ENCODE measurements around the gene CRLF3. TPM values are rescaled to one million over a fixed set of nuclear protein-coding genes. Genes with fewer than 3 reads are reported as not detected.

The CRLF3 gene
- polyA plus RNA-seq, 1 of the 3 experiments (the other 2 are of a cell fraction) = 10.9 TPM

- TF ChIP-seq RAD21 (IDR thresholded peaks at IDR 0.05; ENCODE audit: low read length) = no peak
- TF ChIP-seq EP300 (IDR thresholded peaks at IDR 0.05; ENCODE audit: borderline replicate concordance in 1 of 2, low read depth in 1 of 2, low read length in 1 of 2) = no peak
- TF ChIP-seq SMC3 (IDR thresholded peaks at IDR 0.05; ENCODE audit: low read depth, low read length) = no peak
- TF ChIP-seq SIN3A (IDR thresholded peaks at IDR 0.05; ENCODE audit: borderline replicate concordance, low read depth, low read length) = no peak
- TF ChIP-seq PBX3 (IDR thresholded peaks at IDR 0.05) = no peak
- TF ChIP-seq RCOR1 (IDR thresholded peaks at IDR 0.05; ENCODE audit: low read length) = no peak
- no peak for TF ChIP-seq CHD2 (IDR thresholded peaks at IDR 0.05; ENCODE audit: low read length, partially characterized antibody)
- no peak for TF ChIP-seq FOSL2 (IDR thresholded peaks at IDR 0.05; ENCODE audit: borderline replicate concordance, low read depth)
These were observed 16.6 kb downstream of the CRLF3 start (continued) for GRCh38 chr17:30807896-30808295.

GRCh38 chr17:30805944-30806456 is 18.5 kb downstream of the CRLF3 start:
- Histone ChIP-seq H4K20me1 (ENCODE audit: insufficient read depth) (no peaks in the 10 kb centered on the region), H3K27me3 (ENCODE audit: insufficient read depth) (no peaks in the 10 kb centered on the region), H3K4me3 (ENCODE audit: low read depth in 2 of 2, low read length in 1 of 2) (no peak overlapping the region), H3K4me2 (no peak overlapping the region), H3K4me1 (ENCODE audit: control insufficient read depth in 1 of 2, insufficient read depth in 2 of 2, low read depth in 1 of 2, low read length in 1 of 2) (0 out of 4 replicates have a peak, but pooled peaks cover 0 to 6% of the 10 kb centered on the region in 2 experiments), H3F3A (replicated peaks; ENCODE audit: insufficient read depth) (no peaks in the 10 kb centered on the region), H3K9me2 (no peaks in the 10 kb centered on the region), H3K9ac (no peak overlapping the region), H2AFZ (ENCODE audit: low read depth) (no peak overlapping the region), H3K9me3 (no peaks in the 10 kb centered on the region), H3K36me3 (replicated peaks in 1 of 2; ENCODE audit: control insufficient read depth in 1 of 2, insufficient read depth in 2 of 2, low read length in 1 of 2) (peaks cover 6 to 35% of the 10 kb centered on the region in 2 experiments), H3K27ac (ENCODE audit: low read depth in 2 of 2, low read length in 1 of 2) (no peak overlapping the region), H3K79me2 (ENCODE audit: insufficient read depth) (peaks cover 63% of the 10 kb centered on the region)
- no peak for DNase-seq
- POLR2A ChIA-PET = no interaction called here
- TF ChIP-seq REST (IDR thresholded peaks at IDR 0.05; ENCODE audit: low read depth, low read length) (no peak), MEF2A (IDR thresholded peaks at IDR 0.05; ENCODE audit: borderline replicate concordance, low read depth) (no peak)
- TF ChIP-seq, protein P1, sequence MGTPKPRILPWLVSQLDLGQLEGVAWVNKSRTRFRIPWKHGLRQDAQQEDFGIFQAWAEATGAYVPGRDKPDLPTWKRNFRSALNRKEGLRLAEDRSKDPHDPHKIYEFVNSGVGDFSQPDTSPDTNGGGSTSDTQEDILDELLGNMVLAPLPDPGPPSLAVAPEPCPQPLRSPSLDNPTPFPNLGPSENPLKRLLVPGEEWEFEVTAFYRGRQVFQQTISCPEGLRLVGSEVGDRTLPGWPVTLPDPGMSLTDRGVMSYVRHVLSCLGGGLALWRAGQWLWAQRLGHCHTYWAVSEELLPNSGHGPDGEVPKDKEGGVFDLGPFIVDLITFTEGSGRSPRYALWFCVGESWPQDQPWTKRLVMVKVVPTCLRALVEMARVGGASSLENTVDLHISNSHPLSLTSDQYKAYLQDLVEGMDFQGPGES (IDR thresholded peaks at IDR 0.05; ENCODE audit: low read depth, low read length) = no peak
- TF ChIP-seq, protein P2, sequence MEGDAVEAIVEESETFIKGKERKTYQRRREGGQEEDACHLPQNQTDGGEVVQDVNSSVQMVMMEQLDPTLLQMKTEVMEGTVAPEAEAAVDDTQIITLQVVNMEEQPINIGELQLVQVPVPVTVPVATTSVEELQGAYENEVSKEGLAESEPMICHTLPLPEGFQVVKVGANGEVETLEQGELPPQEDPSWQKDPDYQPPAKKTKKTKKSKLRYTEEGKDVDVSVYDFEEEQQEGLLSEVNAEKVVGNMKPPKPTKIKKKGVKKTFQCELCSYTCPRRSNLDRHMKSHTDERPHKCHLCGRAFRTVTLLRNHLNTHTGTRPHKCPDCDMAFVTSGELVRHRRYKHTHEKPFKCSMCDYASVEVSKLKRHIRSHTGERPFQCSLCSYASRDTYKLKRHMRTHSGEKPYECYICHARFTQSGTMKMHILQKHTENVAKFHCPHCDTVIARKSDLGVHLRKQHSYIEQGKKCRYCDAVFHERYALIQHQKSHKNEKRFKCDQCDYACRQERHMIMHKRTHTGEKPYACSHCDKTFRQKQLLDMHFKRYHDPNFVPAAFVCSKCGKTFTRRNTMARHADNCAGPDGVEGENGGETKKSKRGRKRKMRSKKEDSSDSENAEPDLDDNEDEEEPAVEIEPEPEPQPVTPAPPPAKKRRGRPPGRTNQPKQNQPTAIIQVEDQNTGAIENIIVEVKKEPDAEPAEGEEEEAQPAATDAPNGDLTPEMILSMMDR (IDR thresholded peaks at IDR 0.05) = peak; percentile 43; the same call in 1 of the 2 replicates
- CTCF ChIA-PET = interaction anchor here (1.4 to 1.6 kb wide), 2 partner anchors 19 to 701 kb away, joined by 3 to 6 read pairs; partner anchors contain the start of gene CRLF3
- 89% methylated on average over 2 of the region's 2 CpGs for WGBS (ENCODE audit: low lambda C conversion rate)

Data from SK-N-SH (cell line).